ENCODE data around the gene CLEC4A.
"Not testable (repeated sequence)": the region's sequence is repeated elsewhere in the genome, so short reads cannot be mapped to it uniquely, and the experiment has no call there.

GRCh38 chr12:8113117-8113516, 10.3 kb upstream of the CLEC4A start:
- not testable (repeated sequence) for TF ChIP-seq CTCF (IDR thresholded peaks at IDR 0.05; ENCODE audit: low read depth, low read length); POLR2A (IDR thresholded peaks at IDR 0.05; ENCODE audit: extremely low read depth, insufficient read length)

Data from NB4 (cell line).